SIG-M5 treated with dmso at 0.1 percent for 504 hours (cell line): ENCODE results near the gene MEOX1.

Experiments used
- DNase-seq: peaks from one replicate; lab custom pipeline; 2025; ENCODE audit not compliant: unreplicated experiment; lab: John Stamatoyannopoulos, UW

Gene MEOX1

GRCh38 chr17:43680461-43680860 lies 18.7 kb upstream of the MEOX1 start:
- no peak for DNase-seq

- DNase-seq: no peak
Observed at GRCh38 chr17:43679911-43680310, 18.2 kb upstream of the MEOX1 start.

- DNase-seq: no peak
Observed at GRCh38 chr17:43679401-43679800, 17.7 kb upstream of the MEOX1 start.

- no peak for DNase-seq
Observed at GRCh38 chr17:43676471-43676870, 14.7 kb upstream of the MEOX1 start.

- DNase-seq: no peak
Observed at GRCh38 chr17:43674394-43674793, 12.7 kb upstream of the MEOX1 start.

DNA sequence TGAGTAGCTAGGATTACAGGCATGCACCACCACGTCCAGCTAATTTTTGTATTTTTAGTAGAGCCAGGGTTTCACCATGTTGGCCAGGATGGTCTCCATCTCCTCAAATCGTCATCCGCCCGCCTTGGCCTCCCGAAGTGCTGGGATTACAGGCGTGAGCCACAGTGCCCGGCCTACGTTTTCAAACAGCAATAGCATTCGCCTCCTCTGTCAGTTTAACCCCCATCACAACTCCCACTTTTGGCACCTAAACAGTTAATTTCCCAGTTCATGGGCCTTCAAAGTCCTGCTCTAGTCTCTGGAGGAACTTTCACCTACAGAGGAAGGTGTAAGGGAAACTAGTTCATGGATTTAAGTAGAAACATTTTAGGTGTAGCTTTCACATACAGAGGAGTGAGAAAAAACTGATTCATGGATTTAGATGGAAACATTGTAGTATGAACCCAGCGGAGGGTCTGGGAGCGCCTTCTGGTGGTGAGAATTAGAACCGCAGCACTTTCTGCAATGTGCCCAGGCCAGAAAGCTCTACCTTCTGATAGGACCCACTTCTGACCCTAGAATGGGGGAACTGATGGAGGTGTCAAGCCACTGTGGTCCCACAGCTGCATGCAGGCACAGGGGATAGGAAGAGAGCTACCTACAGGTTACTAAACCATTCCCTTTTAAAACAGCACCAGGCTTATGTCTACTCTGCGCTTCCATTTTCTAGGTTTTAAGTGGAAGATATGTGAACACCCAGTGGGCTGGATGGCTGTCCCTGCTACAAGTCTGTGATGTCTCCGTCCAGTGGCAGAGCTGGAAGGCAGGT lies 12.0 kb upstream of the MEOX1 start:
- peak; percentile 56 for DNase-seq

DNA sequence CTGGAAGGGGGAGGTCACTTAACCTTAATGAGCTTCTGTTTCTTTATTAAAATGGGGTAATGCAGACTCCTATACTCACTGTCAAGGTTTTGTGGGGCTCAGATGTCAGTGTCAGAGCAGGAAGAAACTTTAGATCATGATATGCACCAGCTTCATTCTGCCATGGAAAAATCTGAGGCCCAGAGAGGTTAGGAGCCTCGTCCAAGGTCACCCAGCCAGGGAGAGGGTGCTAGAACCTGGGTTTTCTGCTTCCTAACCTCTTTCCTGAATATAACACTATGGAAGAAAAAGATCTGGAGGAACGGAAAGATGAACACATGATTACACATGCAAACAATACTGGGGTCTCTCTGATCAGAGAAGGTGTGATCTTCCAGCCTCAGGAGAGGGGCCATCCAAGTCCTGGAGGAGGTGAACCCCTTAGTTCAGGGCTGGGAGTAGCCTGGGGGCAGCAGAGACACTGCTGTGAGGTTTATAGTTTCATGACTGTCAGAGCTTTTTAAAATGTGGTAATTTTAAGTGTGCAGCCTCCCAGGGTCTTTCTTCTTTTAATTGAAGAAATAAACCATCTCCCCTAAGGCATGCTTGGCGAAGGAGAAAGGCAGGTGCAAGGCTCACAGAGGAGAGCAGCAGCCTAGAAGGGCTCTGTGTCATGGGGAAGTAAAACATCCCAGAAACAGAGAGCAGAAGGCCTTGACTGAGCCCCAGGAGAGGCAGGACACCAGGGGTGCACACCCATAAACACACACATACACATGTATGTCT lies 10.2 kb upstream of the MEOX1 start:
- no peak for DNase-seq

DNA sequence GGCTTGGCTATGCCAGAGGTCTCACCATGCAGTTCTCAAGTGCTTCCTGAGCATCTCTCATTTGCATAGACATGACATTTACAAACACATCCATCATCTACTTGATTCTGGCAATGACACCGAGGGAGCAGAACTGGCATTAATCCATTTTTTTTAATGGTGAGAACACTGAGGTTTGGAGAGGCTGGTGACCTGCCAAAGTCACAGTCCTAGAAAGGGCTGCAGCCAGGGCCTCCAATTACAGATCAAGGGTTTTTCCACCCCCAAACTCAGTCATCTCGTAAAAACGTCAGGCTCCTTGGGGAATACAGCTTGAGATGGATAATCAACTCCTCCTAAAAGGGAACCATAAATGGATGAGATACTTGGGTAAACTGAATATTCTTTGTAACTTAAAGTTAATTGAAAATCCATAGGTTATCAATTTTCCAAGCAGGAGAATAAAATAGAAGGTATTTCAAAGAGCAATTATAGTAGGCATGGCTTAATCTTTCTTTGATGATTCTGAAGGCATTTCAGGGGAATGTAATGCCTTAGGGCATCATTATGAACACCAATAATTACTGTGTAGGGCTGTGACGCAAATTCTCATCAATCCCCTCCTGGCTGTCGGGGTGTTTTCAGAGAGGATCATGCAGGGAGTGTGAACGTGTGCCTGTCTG lies 9.4 kb upstream of the MEOX1 start:
- DNase-seq: no peak

- DNase-seq: no peak
Observed at GRCh38 chr17:43670645-43671030, 8.9 kb upstream of the MEOX1 start.

DNA sequence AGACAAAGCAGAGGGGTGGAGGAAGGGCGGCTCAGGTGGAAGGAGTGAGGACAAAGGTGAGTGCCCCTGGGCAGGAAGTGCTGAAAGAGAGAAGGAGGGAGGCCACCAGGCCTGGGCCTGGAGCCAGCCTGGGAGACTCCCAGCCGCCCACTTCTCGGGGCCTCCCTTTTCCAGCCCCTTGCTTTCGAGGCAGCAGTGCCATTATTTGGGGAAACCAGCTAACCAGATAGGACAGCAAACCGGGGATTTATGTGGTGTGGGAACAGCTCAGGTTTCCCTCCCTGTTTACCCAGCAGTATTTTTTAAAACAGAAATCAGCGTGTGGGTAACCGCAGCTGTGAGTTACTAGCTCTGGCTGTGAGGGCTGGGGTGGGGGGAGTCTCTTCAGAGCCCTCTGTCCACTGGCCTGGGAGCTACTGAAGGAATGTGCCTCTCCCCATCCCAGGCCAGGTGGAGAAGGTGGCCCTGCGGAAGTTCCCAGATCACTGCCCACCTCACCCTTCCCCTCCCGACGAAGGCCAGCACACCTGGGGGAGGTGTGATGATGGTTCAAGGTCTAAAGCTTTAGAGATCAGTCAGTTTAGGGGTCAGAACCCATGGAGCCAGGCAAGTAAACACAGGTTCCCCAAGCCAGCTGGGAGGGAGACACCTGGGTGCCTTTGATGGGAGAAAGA lies 8.4 kb upstream of the MEOX1 start:
- DNase-seq: no peak

DNA sequence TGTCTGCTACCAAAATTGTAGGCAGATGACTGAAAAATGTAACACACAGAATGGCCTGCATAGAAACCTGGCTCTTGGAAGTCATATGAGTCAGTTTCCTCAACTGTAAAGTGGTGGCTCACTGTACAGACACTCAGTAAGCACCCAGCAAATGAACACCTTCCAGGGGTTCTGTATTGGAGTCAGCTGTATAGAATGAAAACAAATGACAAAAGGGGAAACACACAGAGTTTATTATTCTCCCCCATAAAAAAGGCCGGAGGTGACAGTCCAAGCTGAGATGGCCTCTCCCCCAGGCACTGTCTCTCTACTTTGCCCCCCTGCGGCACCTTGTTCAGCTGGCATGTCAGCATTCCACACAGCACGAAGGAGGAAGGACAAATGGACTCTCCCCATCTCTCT lies 6.2 kb upstream of the MEOX1 start:
- DNase-seq: no peak

GRCh38 chr17:43667506-43667905 lies 5.8 kb upstream of the MEOX1 start:
- DNase-seq: no peak

GRCh38 chr17:43665937-43666236 lies 4.2 kb upstream of the MEOX1 start:
- DNase-seq: no peak

GRCh38 chr17:43665084-43665936 lies 3.6 kb upstream of the MEOX1 start:
- no peak for DNase-seq

DNA sequence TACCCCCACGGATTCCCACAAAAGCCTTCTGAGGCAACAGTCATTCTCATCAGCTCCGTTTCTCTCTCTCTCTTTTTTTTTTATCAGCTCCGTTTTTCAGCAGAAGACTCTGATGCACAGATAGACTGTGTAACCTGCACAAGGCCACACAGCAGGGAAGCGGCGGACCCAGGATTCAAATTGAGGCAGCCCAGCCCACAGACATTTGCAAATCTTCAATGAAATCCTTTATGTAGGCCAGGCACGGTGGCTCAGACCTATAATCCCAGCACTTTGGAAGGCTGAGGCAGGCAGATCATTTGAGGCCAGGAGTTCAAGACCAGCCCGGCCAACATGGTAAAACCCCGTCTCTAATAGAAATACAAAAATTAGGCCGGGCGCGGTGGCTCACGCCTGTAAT lies 2.4 kb upstream of the MEOX1 start:
- DNase-seq: no peak

GRCh38 chr17:43663383-43663782 lies 1.7 kb upstream of the MEOX1 start:
- no peak for DNase-seq

GRCh38 chr17:43662413-43663141 lies 855 bp upstream of the MEOX1 start:
- DNase-seq: no peak

DNA sequence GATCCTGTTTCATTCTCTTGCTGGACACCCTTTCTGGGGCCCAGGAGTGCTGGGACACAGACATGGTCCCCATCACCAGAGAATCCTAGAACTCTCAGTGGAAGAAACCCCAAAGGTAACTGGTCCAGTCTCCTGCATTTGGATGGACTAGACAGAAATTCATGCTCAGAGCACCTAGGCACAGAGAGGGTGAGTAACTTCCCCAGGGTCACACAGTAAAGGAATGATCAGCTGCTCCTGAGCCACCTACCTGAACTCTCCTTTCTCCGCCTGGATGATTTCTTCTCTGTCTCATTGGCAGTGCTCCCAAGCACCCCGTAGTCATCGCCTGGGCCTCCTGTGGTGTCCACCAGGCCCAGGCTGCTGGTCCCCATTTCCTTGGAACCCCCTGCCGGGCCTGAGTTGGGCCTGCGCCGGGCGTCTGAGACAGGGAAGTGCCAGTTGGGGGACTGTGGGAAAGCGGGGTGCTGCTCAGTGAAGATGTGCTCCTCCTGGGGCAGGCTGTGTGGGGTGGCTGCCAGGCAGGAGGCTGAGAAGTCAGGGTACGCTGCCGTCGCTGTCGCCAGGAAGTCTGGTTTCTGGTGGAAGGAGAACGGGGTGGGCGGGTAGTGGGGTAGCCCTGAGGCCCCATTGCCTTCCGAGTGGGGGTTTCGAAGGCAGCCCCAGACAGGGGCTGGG lies 767 bp downstream of the MEOX1 start:
- no peak for DNase-seq

- DNase-seq: no peak
Observed at GRCh38 chr17:43659823-43660617, 1.7 kb downstream of the MEOX1 start.
